ENCODE measurements around the gene IL15.
"Not testable (repeated sequence)": the region's sequence is repeated elsewhere in the genome, so short reads cannot be mapped to it uniquely, and the experiment has no call there.

The IL15 gene

DNA sequence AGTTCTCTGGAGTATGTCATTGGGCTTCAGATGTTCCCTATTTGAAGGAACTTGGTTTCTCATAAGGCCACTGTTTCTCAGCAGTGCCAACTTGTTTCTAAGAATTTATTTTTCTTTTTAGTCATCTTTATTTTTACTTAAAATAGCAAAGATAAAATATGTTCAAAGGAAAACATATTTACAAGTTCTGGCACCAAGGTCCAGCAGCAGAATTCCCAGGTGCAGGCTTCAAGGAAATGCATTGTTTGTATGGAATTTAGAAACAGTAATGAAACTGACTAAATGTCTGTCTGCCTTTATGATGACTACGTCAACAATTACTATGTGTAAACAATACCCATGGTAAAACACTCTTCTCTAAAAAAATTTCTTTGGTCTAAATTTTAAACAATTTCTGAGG, 109.6 kb downstream of the IL15 start:
- ChIA-PET CTCF (no interaction called here), POLR2A (no interaction called here)
- TF ChIP-seq, protein P1, sequence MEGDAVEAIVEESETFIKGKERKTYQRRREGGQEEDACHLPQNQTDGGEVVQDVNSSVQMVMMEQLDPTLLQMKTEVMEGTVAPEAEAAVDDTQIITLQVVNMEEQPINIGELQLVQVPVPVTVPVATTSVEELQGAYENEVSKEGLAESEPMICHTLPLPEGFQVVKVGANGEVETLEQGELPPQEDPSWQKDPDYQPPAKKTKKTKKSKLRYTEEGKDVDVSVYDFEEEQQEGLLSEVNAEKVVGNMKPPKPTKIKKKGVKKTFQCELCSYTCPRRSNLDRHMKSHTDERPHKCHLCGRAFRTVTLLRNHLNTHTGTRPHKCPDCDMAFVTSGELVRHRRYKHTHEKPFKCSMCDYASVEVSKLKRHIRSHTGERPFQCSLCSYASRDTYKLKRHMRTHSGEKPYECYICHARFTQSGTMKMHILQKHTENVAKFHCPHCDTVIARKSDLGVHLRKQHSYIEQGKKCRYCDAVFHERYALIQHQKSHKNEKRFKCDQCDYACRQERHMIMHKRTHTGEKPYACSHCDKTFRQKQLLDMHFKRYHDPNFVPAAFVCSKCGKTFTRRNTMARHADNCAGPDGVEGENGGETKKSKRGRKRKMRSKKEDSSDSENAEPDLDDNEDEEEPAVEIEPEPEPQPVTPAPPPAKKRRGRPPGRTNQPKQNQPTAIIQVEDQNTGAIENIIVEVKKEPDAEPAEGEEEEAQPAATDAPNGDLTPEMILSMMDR (IDR thresholded peaks at IDR 0.05; ENCODE audit: control extremely low read depth, extremely low read depth, low read depth, missing control alignments): no peak
- DNase-seq (ENCODE audit: extremely low spot score): no peak

DNA sequence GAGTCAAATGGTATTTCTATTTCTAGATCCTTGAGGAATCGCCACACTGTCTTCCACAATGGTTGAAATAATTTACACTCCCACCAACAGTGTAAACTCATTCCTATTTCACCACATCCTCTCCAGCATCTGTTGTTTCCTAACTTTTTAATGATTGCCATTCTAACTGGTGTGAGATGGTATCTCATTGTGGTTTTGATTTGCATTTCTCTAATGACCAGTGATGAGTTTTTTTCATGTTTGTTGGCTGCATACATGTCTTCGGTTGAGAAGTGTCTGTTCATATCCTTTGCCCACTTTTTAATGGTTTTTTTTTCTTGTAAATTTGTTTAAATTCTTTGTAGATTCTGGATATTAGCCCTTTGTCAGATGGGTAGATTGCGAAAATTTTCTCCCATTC, 115.4 kb downstream of the IL15 start:
- DNase-seq (ENCODE audit: extremely low spot score); POLR2A ChIA-PET: not testable (repeated sequence)
- CTCF ChIA-PET: interaction anchor here (1.0 to 1.6 kb wide), 2 partner anchors 12 to 27 kb away, joined by 3 to 4 read pairs; no protein-coding TSS in a partner anchor

DNA sequence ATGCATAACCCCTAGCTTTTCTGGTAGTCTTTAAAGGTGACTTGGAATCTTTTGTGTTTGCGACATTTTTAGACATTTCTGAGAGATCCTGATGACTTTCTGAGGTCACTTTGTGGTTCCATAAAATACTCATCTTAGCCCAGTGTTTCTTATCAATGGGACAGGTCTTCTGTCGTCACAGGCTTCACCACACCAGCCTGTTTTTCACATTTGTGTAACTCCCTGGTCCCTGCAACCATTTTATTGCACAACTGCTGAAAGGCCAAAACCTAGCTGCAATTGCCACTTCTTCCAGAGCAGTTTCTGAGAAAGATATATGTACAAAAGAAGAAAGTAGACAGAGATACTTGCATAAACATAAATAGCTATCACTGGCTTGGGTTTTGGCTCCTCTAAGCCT, 120.9 kb downstream of the IL15 start:
- CTCF ChIA-PET: interaction anchor here (1.3 kb wide), 1 partner anchor 8 kb away, joined by 3 read pairs; no protein-coding TSS in a partner anchor
- DNase-seq (ENCODE audit: extremely low spot score): no peak
- TF ChIP-seq, protein P1 (IDR thresholded peaks at IDR 0.05; ENCODE audit: control extremely low read depth, extremely low read depth, low read depth, missing control alignments): no peak
- POLR2A ChIA-PET: no interaction called here

DNA sequence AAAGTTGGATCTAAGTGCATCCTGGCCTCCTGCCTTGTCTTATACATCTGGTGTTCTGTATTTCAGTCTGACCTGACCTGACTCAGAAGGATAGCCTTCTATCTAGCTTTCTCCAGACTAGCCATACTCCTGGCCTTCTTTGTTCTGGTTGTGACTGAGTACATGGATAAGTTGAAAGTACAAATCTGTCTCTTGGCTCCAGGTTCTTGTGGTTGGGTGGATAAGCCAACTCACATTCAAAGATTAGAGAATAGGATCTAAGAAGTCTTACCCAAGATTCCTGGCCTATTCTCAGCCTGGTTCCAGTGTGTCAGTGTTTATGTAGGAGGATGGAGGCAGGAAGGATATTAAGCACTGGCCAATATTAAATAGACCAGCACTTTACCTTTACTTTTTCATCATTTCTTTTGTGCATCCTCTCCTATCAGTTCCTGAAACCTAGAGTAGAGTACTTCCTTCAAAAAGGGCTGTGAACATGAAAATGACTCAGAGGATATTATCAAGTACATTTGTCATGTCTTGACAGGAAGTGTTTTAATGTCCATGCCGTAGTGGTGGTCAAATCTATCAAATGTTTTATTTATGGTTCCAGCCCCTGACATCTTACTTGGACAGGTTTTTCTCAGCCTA, 123.5 kb downstream of the IL15 start:
- POLR2A ChIA-PET: no interaction called here
- TF ChIP-seq, protein P1 (IDR thresholded peaks at IDR 0.05; ENCODE audit: control extremely low read depth, extremely low read depth, low read depth, missing control alignments): no peak
- DNase-seq (ENCODE audit: extremely low spot score): no peak
- CTCF ChIA-PET: no interaction called here

DNA sequence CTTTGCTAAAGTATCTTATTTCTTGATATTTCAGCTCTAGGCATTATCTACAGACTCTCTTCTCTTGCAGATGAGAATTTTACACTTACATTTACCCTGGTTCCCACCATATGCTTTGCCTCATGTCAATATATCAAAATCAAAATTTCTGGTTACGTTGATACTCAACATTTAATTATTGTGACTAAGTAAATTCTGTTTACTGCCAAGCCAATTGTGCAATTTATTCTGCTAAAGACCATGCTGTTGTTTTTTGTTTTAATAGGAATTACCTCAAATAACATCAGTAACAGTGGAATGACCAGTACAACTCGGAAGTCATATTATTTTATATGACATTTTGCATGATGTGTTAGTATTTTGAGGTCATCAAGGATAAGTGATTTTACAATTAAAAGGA, 125.5 kb downstream of the IL15 start:
- TF ChIP-seq, protein P1 (IDR thresholded peaks at IDR 0.05; ENCODE audit: control extremely low read depth, extremely low read depth, low read depth, missing control alignments): no peak
- CTCF ChIA-PET: interaction anchor here (1.2 kb wide), 1 partner anchor 415 kb away, joined by 3 read pairs; no protein-coding TSS in a partner anchor
- POLR2A ChIA-PET: no interaction called here
- DNase-seq (ENCODE audit: extremely low spot score): no peak

DNA sequence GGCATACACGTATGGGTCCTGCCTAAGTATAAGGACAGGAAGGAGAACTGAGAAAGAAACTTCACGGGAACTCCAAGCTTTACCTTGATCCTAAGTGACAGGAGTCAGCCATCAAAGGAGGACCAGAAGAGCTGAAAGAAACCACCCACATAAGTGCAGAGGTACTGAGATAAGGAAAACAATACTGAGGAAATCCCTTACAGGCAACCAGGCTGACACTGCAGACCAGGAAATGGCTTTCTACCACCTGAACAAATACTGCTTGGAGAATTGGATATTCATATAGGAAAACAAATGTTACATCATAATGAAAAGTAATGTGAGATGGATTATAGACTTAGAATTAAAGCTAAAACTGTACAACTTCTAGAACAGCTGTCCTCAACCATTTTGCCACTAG, 127.0 kb downstream of the IL15 start:
- POLR2A ChIA-PET: no interaction called here
- TF ChIP-seq, protein P1 (IDR thresholded peaks at IDR 0.05; ENCODE audit: control extremely low read depth, extremely low read depth, low read depth, missing control alignments): no peak
- no peak for DNase-seq (ENCODE audit: extremely low spot score)
- CTCF ChIA-PET: interaction anchor here (0.8 to 1.0 kb wide), 3 partner anchors 11 to 150 kb away, joined by 3 to 4 read pairs (median 4); no protein-coding TSS in a partner anchor

DNA sequence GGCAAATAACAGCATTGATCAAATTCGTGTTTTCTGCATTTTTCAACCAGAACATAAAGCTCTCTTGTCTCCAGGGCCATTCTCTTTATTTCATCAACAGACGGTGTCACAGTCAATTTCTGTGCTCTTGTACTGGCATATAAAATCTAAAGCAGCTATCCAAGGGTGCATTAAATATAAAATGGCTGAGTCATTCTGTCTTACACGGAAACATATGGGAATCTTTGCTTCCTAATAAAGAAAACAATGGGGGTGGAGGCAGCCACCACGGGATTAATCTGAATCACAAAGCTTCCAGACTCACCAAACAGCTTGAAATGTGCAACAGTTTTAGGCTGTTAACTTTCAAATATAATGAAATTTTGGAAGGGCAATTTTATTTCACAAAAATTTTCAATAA, 132.6 kb downstream of the IL15 start:
- POLR2A ChIA-PET: no interaction called here
- DNase-seq (ENCODE audit: extremely low spot score): no peak

More for the DNA sequence above, 132.6 kb downstream of the IL15 start:
- TF ChIP-seq, protein P1 (IDR thresholded peaks at IDR 0.05; ENCODE audit: control extremely low read depth, extremely low read depth, low read depth, missing control alignments): no peak
- CTCF ChIA-PET: interaction anchor here (1.9 kb wide), 1 partner anchor 16 kb away, joined by 5 read pairs; no protein-coding TSS in a partner anchor

Measured in GM10248 (cell line).